ENCODE measurements around the gene ITGB2.

ITGB2 gene

DNA sequence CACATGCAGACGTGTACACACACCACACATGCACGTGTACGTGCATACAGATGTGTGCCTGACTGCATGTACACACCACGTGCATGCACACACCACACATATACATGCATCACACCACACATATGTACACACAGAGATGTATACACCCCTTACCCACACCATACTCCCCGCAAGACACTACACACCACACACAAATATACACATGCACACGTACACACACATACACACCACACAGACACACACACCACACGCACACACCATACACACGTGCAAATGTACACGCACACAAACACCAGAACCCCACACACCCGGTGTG is 9.7 kb downstream of the ITGB2 start:
- TF ChIP-seq, protein P1, sequence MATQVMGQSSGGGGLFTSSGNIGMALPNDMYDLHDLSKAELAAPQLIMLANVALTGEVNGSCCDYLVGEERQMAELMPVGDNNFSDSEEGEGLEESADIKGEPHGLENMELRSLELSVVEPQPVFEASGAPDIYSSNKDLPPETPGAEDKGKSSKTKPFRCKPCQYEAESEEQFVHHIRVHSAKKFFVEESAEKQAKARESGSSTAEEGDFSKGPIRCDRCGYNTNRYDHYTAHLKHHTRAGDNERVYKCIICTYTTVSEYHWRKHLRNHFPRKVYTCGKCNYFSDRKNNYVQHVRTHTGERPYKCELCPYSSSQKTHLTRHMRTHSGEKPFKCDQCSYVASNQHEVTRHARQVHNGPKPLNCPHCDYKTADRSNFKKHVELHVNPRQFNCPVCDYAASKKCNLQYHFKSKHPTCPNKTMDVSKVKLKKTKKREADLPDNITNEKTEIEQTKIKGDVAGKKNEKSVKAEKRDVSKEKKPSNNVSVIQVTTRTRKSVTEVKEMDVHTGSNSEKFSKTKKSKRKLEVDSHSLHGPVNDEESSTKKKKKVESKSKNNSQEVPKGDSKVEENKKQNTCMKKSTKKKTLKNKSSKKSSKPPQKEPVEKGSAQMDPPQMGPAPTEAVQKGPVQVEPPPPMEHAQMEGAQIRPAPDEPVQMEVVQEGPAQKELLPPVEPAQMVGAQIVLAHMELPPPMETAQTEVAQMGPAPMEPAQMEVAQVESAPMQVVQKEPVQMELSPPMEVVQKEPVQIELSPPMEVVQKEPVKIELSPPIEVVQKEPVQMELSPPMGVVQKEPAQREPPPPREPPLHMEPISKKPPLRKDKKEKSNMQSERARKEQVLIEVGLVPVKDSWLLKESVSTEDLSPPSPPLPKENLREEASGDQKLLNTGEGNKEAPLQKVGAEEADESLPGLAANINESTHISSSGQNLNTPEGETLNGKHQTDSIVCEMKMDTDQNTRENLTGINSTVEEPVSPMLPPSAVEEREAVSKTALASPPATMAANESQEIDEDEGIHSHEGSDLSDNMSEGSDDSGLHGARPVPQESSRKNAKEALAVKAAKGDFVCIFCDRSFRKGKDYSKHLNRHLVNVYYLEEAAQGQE (IDR thresholded peaks at IDR 0.05; ENCODE audit: low read depth) = no peak
- no peak for TF ChIP-seq TCF12 (IDR thresholded peaks at IDR 0.05; ENCODE audit: low read depth)
- no peak for TF ChIP-seq TAF1 (IDR thresholded peaks at IDR 0.05; ENCODE audit: low read depth)
- TF ChIP-seq CEBPB (IDR thresholded peaks at IDR 0.05) = no peak
- TF ChIP-seq EP300 (IDR thresholded peaks at IDR 0.05; ENCODE audit: borderline replicate concordance) = no peak
- TF ChIP-seq, protein P2, sequence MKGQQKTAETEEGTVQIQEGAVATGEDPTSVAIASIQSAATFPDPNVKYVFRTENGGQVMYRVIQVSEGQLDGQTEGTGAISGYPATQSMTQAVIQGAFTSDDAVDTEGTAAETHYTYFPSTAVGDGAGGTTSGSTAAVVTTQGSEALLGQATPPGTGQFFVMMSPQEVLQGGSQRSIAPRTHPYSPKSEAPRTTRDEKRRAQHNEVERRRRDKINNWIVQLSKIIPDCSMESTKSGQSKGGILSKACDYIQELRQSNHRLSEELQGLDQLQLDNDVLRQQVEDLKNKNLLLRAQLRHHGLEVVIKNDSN (IDR thresholded peaks at IDR 0.05) = no peak
- TF ChIP-seq FOXM1 (IDR thresholded peaks at IDR 0.05; ENCODE audit: borderline replicate concordance, low read depth) = no peak
- TF ChIP-seq EGR1 (IDR thresholded peaks at IDR 0.05) = no peak
- TF ChIP-seq CREB1 (IDR thresholded peaks at IDR 0.05; ENCODE audit: low read depth) = no peak
- no peak for TF ChIP-seq YY1 (IDR thresholded peaks at IDR 0.05; ENCODE audit: low read depth)

DNA sequence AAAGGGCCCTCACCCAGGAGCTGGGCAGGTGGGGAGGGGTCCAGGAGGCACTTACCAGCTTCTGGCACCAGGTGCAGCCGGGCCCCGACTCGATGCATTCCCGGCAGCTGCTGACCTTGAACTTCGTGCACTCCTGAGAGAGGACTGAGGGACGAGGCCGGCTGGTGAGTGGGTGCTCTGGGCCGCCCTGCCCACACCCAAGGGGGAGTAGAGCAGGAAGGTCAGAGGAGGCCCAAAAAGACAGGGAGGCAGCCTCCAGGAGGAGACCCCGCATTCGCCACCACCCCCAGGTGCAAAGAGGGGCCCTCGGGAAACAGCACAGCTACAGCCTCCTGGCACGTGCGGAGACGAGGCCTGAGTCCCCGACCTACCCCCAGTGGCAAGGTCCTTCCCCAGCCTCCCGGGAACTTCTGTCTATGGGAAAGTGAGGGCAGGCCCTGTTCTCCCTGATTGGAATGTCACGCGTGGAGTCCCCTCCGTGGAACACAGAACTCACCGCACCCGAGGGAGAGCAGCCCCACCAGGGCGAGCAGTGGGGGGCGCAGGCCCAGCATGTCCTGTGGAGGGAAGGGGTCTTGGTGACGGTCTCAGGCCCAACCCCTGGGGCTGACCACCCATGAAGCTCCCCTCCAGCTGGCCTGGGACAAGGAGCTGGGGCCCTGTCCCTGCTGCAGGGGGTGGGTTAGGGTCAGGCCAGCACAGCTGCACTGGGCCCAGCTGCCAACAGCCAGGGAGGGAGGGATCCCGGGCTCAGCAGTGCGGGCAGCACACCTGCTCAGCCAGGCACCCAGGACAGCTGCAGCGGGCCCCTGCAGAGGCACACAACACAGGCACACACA is 10.3 kb downstream of the ITGB2 start:
- TF ChIP-seq NFIC (IDR thresholded peaks at IDR 0.05) (no peak), EGR1 (IDR thresholded peaks at IDR 0.05) (no peak), RAD21 (IDR thresholded peaks at IDR 0.05; ENCODE audit: low read depth) (no peak)
- TF ChIP-seq, protein P3, sequence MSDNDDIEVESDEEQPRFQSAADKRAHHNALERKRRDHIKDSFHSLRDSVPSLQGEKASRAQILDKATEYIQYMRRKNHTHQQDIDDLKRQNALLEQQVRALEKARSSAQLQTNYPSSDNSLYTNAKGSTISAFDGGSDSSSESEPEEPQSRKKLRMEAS (IDR thresholded peaks at IDR 0.05) = no peak
- TF ChIP-seq, protein P2 (IDR thresholded peaks at IDR 0.05) = no peak

DNA sequence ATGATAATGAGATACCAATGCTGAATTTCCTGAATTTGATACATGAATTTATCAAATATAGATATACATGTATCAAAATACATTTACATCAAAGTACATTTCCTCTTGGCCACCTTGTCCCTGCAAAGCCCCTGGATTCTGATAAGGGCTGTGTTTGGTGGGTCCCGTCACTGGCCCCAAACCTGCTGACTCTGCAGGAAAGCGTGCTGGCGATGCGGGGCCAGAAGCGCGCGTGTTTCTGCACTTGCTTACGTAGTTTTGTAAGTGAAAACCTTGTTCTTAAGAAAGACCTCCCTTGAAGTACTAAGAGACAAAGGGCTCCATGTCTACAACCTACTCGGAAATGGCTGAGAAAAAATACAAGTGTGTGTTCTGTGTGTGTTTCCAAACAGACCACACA is 11.0 kb downstream of the ITGB2 start:
- no peak for TF ChIP-seq EGR1 (IDR thresholded peaks at IDR 0.05)

DNA sequence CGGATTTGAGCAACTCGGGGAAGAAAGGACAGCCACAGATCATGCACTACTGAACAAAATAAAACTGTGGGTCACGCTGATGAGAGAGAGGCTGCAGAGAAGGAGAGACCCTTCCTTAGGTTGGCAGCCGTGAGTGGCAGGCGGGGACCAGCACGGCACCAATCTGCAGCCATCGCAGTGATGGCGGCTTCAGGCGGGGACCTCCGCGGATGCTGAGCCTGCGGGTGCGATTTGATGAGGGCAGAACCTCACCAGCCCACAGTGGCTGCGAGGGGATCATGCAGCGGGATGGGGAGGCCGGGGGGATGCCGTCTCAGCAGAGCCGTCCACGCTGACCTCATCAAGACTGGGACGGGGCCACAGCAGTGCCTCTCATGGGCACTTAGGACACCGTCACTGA is 11.8 kb downstream of the ITGB2 start:
- TF ChIP-seq TEAD4 (IDR thresholded peaks at IDR 0.05) (no peak), CEBPB (IDR thresholded peaks at IDR 0.05) (no peak), TAF1 (IDR thresholded peaks at IDR 0.05; ENCODE audit: low read depth) (no peak), EGR1 (IDR thresholded peaks at IDR 0.05) (no peak), RAD21 (IDR thresholded peaks at IDR 0.05; ENCODE audit: low read depth) (no peak), TCF12 (IDR thresholded peaks at IDR 0.05; ENCODE audit: low read depth) (no peak), NFIC (IDR thresholded peaks at IDR 0.05) (no peak), ZBTB7A (IDR thresholded peaks at IDR 0.05; ENCODE audit: low read depth) (no peak), YY1 (IDR thresholded peaks at IDR 0.05; ENCODE audit: low read depth) (no peak), CREB1 (IDR thresholded peaks at IDR 0.05; ENCODE audit: low read depth) (no peak), FOXM1 (IDR thresholded peaks at IDR 0.05; ENCODE audit: borderline replicate concordance, low read depth) (no peak), EP300 (IDR thresholded peaks at IDR 0.05; ENCODE audit: borderline replicate concordance) (no peak)
- TF ChIP-seq, protein P2 (IDR thresholded peaks at IDR 0.05) = no peak
- TF ChIP-seq, protein P1 (IDR thresholded peaks at IDR 0.05; ENCODE audit: low read depth) = no peak
- TF ChIP-seq, protein P3 (IDR thresholded peaks at IDR 0.05) = no peak

DNA sequence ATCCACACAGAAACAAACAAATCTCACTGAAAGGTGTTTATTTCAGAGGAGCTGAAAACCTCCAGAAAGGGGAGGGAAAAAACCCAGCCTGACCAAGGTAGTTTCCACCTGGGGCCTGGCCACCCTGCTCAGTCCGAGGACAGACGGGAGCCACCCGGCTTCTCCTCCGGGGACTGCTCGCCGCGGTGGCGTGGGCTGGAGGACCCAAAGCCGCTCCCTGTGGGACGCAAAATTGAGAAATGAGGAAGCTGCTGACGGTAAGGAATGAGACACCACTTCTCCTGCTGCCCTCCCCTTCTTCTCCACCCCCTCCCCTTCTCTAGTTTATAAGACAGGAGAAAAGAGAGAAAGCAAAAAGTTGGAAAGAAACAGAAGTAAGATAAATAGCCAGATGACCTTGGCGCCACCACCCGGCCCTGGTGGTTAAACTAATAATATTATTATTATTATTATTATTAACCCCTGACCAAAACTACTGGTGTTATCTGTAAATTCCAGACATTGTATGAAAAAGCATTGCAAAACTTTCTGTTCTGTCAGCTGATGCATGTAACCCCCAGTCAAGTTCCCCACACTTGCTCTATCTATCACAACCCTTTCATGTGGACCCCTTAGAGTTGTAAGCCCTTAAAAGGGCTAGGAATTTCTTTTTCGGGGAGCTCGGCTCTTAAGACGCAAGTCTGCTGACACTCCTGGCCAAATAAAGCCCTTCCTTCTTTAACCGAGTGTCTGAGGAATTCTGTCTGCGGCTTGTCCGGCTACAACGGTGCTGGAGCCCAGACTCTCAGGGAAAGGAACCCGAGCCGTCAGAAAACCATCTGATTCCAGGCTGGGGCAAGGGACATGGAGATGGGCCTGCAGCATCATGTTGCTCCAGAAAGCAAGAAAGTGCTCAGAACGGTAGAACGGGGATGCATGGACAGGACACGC is 12.5 kb downstream of the ITGB2 start:
- no peak for TF ChIP-seq CEBPB (IDR thresholded peaks at IDR 0.05)
- no peak for TF ChIP-seq ZBTB7A (IDR thresholded peaks at IDR 0.05; ENCODE audit: low read depth)
- no peak for TF ChIP-seq CREB1 (IDR thresholded peaks at IDR 0.05; ENCODE audit: low read depth)
- no peak for TF ChIP-seq TCF12 (IDR thresholded peaks at IDR 0.05; ENCODE audit: low read depth)
- TF ChIP-seq, protein P1 (IDR thresholded peaks at IDR 0.05; ENCODE audit: low read depth) = no peak
- TF ChIP-seq, protein P3 (IDR thresholded peaks at IDR 0.05) = no peak
- TF ChIP-seq, protein P2 (IDR thresholded peaks at IDR 0.05) = no peak
- no peak for TF ChIP-seq TEAD4 (IDR thresholded peaks at IDR 0.05)
- no peak for TF ChIP-seq FOXM1 (IDR thresholded peaks at IDR 0.05; ENCODE audit: borderline replicate concordance, low read depth)
- TF ChIP-seq RAD21 (IDR thresholded peaks at IDR 0.05; ENCODE audit: low read depth) = no peak
- TF ChIP-seq EGR1 (IDR thresholded peaks at IDR 0.05) = no peak
- no peak for TF ChIP-seq TAF1 (IDR thresholded peaks at IDR 0.05; ENCODE audit: low read depth)
- no peak for TF ChIP-seq NFIC (IDR thresholded peaks at IDR 0.05)
- no peak for TF ChIP-seq YY1 (IDR thresholded peaks at IDR 0.05; ENCODE audit: low read depth)
- TF ChIP-seq EP300 (IDR thresholded peaks at IDR 0.05; ENCODE audit: borderline replicate concordance) = no peak

Measured in Ishikawa (cell line).